Upper lobe of left lung (tissue), 6 donors: Measurements from ENCODE around the gene TMEM132D. TPM values are rescaled to one million over a fixed set of nuclear protein-coding genes. Genes with fewer than 3 reads are reported as not detected.

ENCODE experiments used
- ATAC-seq, 2 donors: fragments of 200-7000 bp; cut with Tn5 transposase; one replicate each; pipeline ENCODE4 v1.9.1; 2022; ENCODE audit warnings: mild to moderate bottlenecking in 2 of 2, moderate library complexity in 2 of 2; ENCODE audit not compliant: low FRiP score in 2 of 2
- DNase-seq, 2 donors: peaks; one replicate each; pipeline ENCODE4 v3.0.0-alpha.2; 2019 to 2020
- H3K27ac ChIP-seq, 4 donors: fragments of 200-600 bp; sonication (generic); one replicate each; pipeline ENCODE4 v1.5.1; 2016 to 2019
- H3K27me3 ChIP-seq, 4 donors: fragments of 200-600 bp; sonication (generic); one replicate each; pipeline ENCODE4 v1.5.1; 2017 to 2019
- H3K36me3 ChIP-seq, 4 donors: fragments of 200-600 bp; sonication (generic); one replicate each; pipeline ENCODE4 v1.5.1; 2016 to 2019
- H3K4me1 ChIP-seq, 4 donors: fragments of 200-600 bp; sonication (generic); one replicate each; pipeline ENCODE4 v1.5.1; 2018 to 2019
- H3K4me3 ChIP-seq, 4 donors: fragments of 200-600 bp; sonication (generic); one replicate each; pipeline ENCODE4 v1.5.1; 2017 to 2019; ENCODE audit warnings: mild to moderate bottlenecking in 2 of 4, moderate library complexity in 1 of 4
- H3K9me3 ChIP-seq, 4 donors: fragments of 200-600 bp; sonication (generic); one replicate each; pipeline ENCODE4 v1.5.1; 2018 to 2019
- CTCF ChIP-seq, 6 experiments: fragments of 450-650 bp in 4 of 6; fragments of 200-600 bp in 2 of 6; sonication (generic) in 2 of 6; IDR thresholded peaks; one replicate each; pipeline ENCODE4 v1.5.1; 2016 to 2019; ENCODE audit warnings: antibody characterized with exemption in 6 of 6
- EP300 ChIP-seq, 4 donors: sonication (generic); formaldehyde crosslinking; IDR thresholded peaks; one replicate each; pipeline ENCODE4 v1.5.1; 2017; ENCODE audit warnings: antibody characterized with exemption in 4 of 4, control low read depth in 2 of 4
- POLR2A ChIP-seq, 4 donors: fragments of 450-650 bp; IDR thresholded peaks; one replicate each; pipeline ENCODE4 v1.5.1; 2016 to 2017; ENCODE audit warnings: antibody characterized with exemption in 4 of 4, mild to moderate bottlenecking in 2 of 4
- POLR2AphosphoS5 ChIP-seq, 2 donors: sonication (generic); formaldehyde crosslinking; IDR thresholded peaks; one replicate each; pipeline ENCODE4 v1.5.1; 2017; ENCODE audit warnings: antibody characterized with exemption in 2 of 2
- WGBS, 2 donors: methylation state at CpG; one replicate each; pipeline ENCODE4 v1.1.5; 2017 to 2018; 5-methylcytosine and 5-hydroxymethylcytosine counted together
- total RNA-seq, 6 donors: library from RNA; depleted of rRNA in 4 of 6; stranded (reverse); fragments of >200 nt in 4 of 6; gene quantifications; one replicate each; pipeline versions ENCODE4 v1.1.0 to v1.2.1, GENCODE V29; 2016 to 2021
- donor health status: DM: no; HTN: no; CAD: no; lungs with moderate emphysema.
- donor health status: DM: no; HTN: yes; CAD: no; lungs with severe emphysema.

The TMEM132D gene
- total RNA-seq, 6 donors from 2014 or later, result 0.30 to 1.0 (median 0.79) TPM; not detected in 1

GRCh38 chr12:129534966-129535750 lies 368.7 kb downstream of the TMEM132D start:
- ATAC-seq, result no peak
- no peak overlapping the region for H3K27ac ChIP-seq
- no peaks in the 10 kb centered on the region for H3K36me3 ChIP-seq
- H3K4me1 ChIP-seq, result no peaks in the 10 kb centered on the region
- no peaks in the 10 kb centered on the region for H3K9me3 ChIP-seq
- TF ChIP-seq EP300 (IDR thresholded peaks at IDR 0.05) (no peak), CTCF (IDR thresholded peaks at IDR 0.05) (no peak), POLR2A (IDR thresholded peaks at IDR 0.05) (no peak), POLR2AphosphoS5 (IDR thresholded peaks at IDR 0.05) (no peak)
- H3K27me3 ChIP-seq, result no peaks in the 10 kb centered on the region
- WGBS, 2 donors, result 95 to 97% methylated on average over 3 of the region's 3 CpGs
- H3K4me3 ChIP-seq, result no peak overlapping the region
- no peak for DNase-seq

GRCh38 chr12:129532707-129533499 lies 370.9 kb downstream of the TMEM132D start:
- no peaks in the 10 kb centered on the region for H3K27me3 ChIP-seq
- no peak overlapping the region for H3K4me3 ChIP-seq
- TF ChIP-seq CTCF (IDR thresholded peaks at IDR 0.05) (no peak), POLR2AphosphoS5 (IDR thresholded peaks at IDR 0.05) (no peak), POLR2A (IDR thresholded peaks at IDR 0.05) (no peak), EP300 (IDR thresholded peaks at IDR 0.05) (no peak)
- H3K27ac ChIP-seq, result no peak overlapping the region
- no peaks in the 10 kb centered on the region for H3K36me3 ChIP-seq
- DNase-seq (no peak), ATAC-seq (no peak)
- H3K4me1 ChIP-seq, result no peaks in the 10 kb centered on the region
- H3K9me3 ChIP-seq, result no peaks in the 10 kb centered on the region
- WGBS, 2 donors, result 57 to 59% methylated on average over 16 to 17 of the region's 17 CpGs

- no peaks in the 10 kb centered on the region for H3K36me3 ChIP-seq
- no peaks in the 10 kb centered on the region for H3K9me3 ChIP-seq
- DNase-seq (no peak), ATAC-seq (no peak)
- H3K27ac ChIP-seq, result no peak overlapping the region
- H3K27me3 ChIP-seq, result no peaks in the 10 kb centered on the region
- no peak for TF ChIP-seq POLR2A (IDR thresholded peaks at IDR 0.05)
- TF ChIP-seq POLR2AphosphoS5 (IDR thresholded peaks at IDR 0.05), result no peak
- no peak for TF ChIP-seq CTCF (IDR thresholded peaks at IDR 0.05)
- TF ChIP-seq EP300 (IDR thresholded peaks at IDR 0.05), result no peak
- H3K4me3 ChIP-seq, result no peak overlapping the region
- no peaks in the 10 kb centered on the region for H3K4me1 ChIP-seq
- 74 to 78% methylated on average over 7 of the region's 7 CpGs for WGBS, 2 donors
These were observed 371.7 kb downstream of the TMEM132D start for GRCh38 chr12:129532082-129532481.

- ATAC-seq, result no peak
- no peaks in the 10 kb centered on the region for H3K9me3 ChIP-seq
- WGBS, 2 donors, result 54 to 64% methylated on average over 13 of the region's 13 CpGs
These were observed 372.8 kb downstream of the TMEM132D start for GRCh38 chr12:129530984-129531383.

More at GRCh38 chr12:129530984-129531383, 372.8 kb downstream of the TMEM132D start:
- H3K4me3 ChIP-seq, result no peak overlapping the region
- TF ChIP-seq POLR2A (IDR thresholded peaks at IDR 0.05) (no peak), CTCF (IDR thresholded peaks at IDR 0.05) (no peak), POLR2AphosphoS5 (IDR thresholded peaks at IDR 0.05) (no peak)
- H3K36me3 ChIP-seq, result no peaks in the 10 kb centered on the region
- H3K27me3 ChIP-seq, result no peaks in the 10 kb centered on the region
- H3K27ac ChIP-seq, result no peak overlapping the region
- no peak for DNase-seq
- no peaks in the 10 kb centered on the region for H3K4me1 ChIP-seq
